GM21381 (cell line): Measurements from ENCODE around the gene RNF141.

ENCODE experiments used
- ATAC-seq: cut with Tn5 transposase; IDR thresholded peaks from one replicate; pipeline ENCODE4 v1.9.1; 2021; ENCODE audit warnings: mild to moderate bottlenecking, moderate library complexity; ENCODE audit not compliant: unreplicated experiment

The RNF141 gene

DNA sequence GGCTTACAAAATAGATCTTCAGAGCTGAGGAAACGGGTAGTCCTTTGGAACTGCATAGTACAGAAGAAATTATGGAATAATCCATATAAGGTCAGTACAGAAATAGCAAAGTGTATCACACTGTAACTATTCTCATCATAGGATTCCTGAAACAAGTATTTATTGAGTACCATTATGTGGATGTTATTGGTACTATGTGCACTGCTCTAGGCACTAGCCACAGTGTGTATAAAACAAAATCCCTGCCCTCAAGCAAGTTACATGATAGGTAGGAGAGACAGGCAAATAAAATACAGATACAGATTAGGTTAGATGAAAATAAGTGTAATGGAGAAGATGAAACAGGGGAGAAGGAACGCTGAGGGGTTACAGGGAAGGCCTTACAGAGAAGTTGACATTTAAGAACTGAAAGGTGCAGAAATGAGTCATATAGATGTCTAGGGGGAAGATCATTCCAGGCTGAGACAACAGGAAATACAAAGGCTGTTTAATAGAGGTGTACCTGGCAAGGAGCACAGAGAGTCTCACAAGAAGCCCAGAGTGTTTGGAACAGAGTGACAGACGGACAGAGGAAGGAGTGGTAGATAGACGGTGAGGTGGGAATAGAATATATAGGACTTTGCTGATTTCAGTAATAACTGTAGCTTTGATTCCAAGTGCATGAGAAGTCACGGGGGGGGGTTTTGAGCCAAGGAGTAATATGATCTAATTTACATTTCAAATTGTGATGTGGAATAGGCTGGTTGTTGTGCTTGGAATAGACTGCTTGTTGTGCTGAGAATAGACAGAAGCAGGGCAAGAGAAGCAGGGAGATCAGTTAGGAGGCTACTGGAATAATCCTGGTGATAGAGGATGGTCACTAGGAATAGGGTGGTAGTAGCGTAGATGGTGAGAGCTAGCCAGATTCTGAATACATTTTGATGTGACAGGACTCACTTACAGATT, 13.7 kb downstream of the RNF141 start:
- ATAC-seq = peak; percentile 82

GRCh38 chr11:10524471-10524870, 16.5 kb downstream of the RNF141 start:
- ATAC-seq = no peak

- ATAC-seq = no peak
Observed at GRCh38 chr11:10522921-10523320, 18.1 kb downstream of the RNF141 start.

- ATAC-seq = no peak
Observed at GRCh38 chr11:10522276-10522675, 18.7 kb downstream of the RNF141 start.

GRCh38 chr11:10520562-10520961, 20.4 kb downstream of the RNF141 start:
- ATAC-seq = no peak

DNA sequence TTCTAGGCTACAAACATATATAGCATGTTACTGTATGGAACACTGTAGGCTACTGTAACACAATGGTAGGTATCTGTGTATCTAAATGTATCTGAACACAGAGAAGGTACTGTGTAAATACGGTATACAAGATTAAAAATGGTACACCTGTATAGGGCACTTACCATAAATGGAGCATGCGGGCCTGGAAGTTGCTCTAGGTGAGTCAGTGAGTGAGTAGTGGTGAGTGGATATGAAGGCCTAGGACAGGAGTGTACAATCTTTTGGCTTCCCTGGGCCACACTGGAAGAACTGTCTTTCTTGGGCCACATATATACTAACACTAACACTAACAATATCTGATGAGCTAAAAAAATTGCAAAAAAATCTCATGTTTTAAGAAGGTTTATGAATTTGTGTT, 21.4 kb downstream of the RNF141 start:
- ATAC-seq = no peak

GRCh38 chr11:10518891-10519290, 22.1 kb downstream of the RNF141 start:
- ATAC-seq = no peak

DNA sequence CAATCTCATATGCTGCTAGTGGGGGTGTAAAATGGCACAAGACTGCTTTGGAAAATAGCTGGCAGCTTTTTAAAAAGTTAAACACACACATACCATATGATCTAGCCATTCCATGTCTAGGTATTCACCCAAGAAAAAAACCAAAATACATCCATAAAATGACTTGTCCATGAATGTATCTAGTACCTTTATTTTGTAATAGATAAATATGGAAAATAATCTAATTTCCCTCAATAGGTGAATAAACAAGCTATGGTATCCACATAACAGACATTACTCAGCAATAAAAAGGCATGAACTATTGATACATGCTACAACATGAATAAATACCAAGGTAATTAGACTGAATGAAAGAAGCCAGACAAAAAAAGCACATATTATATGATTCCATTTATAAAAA, 22.9 kb downstream of the RNF141 start:
- ATAC-seq = no peak

DNA sequence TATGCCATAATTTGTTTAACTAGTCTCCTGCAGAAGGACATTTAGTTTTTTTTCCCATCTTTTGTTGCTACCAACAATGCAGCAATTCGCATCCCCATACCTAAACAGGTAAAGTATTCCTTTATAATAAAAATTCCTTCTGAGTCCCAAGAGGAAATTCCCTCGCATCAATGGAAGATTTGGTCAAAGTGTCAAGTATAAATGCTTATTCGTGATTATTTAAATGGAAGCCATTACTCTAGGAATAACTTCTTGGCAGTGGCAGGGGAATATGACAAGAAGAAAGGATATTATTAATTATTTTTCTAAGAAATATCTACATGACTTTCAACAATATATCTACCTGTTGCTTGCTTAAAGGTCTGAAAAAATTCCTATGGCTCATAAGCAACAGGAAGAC, 25.6 kb downstream of the RNF141 start:
- no peak for ATAC-seq

GRCh38 chr11:10514709-10515108, 26.3 kb downstream of the RNF141 start:
- no peak for ATAC-seq

DNA sequence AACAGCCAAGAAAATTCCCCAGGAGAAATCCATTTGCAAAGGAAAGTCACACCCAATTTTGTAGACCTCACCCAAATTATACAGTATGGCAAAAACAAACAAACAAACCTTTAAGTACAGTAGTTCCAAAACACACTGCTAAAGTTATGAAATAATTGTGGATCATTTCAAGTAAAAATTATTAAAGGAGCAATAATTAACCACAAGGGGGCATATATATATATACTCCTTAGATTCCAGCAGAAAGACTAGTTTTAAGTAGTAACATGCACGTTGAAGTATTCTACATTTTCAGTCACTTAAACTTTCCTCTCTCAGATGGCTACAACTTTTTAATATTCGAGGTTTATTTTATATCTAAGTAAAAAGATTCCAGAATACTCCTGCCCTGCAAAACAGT, 26.8 kb downstream of the RNF141 start:
- ATAC-seq = no peak

- ATAC-seq = no peak
Observed at GRCh38 chr11:10511181-10511621, 29.8 kb downstream of the RNF141 start.

DNA sequence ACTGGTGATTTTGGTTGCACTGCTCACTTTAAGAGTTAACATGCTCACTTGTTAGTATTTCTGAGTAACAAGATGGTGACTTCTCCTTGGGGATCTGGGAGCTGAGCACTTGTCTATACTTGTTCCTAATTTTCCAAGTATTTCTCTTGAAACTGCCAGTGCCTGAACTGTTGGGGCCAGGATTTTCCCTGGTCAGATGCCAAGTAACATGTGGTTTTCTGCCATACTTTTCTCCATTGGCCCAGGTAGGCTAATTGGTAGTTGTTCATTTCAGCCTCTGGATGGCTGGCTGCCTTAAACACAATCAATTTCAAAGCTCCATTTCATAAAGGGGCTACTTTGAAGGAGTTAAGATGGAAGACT, 35.0 kb downstream of the RNF141 start:
- ATAC-seq = no peak

- no peak for ATAC-seq
Observed at GRCh38 chr11:10505278-10506007, 35.5 kb downstream of the RNF141 start.

GRCh38 chr11:10504490-10504889, 36.5 kb downstream of the RNF141 start:
- ATAC-seq = no peak

DNA sequence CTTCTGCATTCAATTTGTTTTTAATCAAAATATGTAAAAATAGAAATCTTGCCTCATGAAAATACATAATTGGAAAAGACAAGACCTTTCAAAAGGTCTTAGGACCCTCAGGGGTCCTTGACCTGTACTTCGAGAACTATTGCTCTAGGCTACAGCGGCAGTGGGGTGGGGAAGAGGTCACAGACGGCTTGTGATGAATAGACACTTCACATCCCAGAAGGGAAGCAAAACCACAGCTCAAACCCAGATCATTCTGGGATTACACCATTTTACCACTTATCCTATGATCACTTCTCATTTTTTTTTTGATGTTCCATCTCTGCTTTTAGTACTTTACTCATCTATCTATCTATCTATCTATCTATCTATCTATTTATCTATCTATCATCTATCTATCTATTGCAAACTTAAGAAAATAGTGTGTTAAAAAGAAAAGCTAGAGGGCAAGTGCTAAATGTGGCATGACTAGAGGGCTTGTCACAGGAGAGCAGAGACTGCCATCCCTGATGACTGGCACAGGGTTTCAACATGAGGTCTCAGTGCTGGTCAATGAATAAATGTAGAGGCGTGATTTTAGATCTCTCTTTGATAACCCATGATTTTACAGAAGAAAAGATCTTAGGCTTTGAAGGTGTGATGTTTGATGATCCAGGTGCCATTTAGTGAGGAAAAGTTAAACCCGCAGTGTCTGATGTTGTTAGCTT, 37.1 kb downstream of the RNF141 start:
- no peak for ATAC-seq

GRCh38 chr11:10503221-10503620, 37.8 kb downstream of the RNF141 start:
- ATAC-seq = no peak

DNA sequence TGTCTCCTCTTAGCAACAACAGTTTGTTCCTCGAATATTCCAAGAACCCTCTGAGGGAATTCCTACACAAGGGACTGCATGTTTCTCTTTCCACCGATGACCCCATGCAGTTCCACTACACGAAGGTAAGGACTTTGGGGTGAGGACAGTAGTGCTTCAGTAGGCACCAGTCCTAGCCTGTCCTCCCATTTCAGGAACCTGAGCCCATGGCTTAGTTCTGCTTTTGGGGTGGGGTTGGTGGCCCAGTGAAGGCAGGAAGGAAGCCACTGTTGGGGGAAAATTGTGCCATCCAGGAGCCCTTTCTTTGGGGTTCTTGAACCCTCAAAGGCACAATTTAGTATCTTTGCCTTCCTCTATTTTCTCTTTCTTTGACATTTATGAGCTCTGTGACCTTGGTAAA, 38.2 kb downstream of the RNF141 start:
- ATAC-seq = no peak

- no peak for ATAC-seq
Observed at GRCh38 chr11:10502065-10502680, 38.8 kb downstream of the RNF141 start.

DNA sequence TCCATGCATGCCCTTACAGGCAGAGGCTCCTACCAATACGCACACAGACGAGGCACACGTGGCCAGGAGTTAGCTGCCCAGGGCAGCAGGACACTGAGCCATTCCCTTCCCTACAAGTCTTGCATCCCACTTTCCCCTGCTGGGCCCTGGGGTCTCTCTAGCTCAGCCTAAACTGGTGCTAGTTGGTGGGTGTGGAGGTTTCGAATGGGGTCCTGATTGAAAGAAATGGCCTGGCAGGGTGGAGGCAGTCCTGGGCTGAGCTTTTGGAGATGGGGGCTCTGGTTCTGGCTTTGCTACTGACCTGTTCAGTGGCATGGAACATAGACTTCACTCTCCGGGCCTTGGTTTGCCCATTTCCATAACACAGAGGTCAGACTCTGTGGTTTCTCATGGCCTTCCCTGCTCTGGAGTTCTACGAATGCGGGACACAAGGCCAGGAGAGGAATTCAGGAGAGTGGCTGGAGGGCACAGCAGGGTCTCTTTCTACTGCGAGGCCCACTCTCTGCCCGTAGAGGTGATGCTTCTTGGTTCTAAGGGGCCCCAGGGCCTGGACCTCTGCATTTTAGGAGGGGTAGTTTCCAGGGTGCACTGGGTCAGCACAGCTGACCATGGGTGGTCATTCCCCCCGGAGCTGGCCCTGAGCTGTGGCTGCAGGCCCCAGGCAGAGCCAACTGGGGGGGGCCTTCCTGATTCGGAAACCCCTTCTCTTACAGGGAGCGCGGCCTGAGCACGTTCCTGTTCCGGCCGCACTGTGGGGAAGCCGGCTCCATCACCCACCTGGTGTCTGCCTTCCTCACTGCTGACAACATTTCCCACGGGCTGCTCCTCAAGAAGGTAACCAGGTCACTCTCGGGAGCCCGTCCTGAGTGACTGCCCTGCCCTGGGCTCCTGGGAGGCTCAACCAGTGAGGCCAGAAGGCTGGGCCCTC, 40.0 kb downstream of the RNF141 start:
- ATAC-seq = no peak
